HPDE6-E6E7 (cell line): Measurements from ENCODE around the gene CFAP410.
"Not testable (repeated sequence)": the region's sequence is repeated elsewhere in the genome, so short reads cannot be mapped to it uniquely, and the experiment has no call there.

Source experiments
- DNase-seq: peaks from one replicate; pipeline ENCODE4 v3.0.0; 2011; ENCODE audit warnings: missing footprints; ENCODE audit errors: extremely low spot score

Gene CFAP410

DNA sequence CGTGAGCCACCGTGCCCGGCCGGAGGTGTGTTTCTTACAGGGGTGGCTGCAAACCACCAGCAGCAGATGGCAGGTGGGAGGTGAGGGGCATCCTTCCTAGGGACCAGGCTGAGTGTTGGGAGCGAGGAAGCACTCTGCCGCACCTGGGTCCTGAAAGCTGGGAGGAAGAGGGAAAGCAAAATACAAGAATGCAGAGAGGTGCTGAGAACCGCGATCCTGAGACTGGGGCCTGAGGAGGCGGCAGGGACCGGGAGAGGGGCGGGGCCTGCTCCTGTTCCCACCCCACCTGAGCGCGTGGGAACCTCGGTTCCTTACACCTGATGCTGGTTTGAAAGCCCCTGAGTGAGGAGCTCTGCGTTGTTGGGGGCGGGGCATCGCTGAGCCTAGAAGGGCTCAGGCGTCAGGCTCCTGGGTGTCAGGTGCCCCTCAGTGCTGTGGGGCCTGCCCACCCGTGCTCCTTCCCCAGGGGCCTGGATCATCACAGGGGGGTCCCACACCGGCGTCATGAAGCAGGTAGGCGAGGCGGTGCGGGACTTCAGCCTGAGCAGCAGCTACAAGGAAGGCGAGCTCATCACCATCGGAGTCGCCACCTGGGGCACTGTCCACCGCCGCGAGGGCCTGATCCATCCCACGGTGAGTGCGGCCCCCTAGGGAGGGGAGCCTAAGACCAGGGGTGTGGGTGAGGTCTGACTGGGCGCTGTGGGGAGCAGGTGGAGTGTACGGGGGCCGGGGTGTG lies 29.7 kb upstream of the CFAP410 start:
- DNase-seq = no peak

DNA sequence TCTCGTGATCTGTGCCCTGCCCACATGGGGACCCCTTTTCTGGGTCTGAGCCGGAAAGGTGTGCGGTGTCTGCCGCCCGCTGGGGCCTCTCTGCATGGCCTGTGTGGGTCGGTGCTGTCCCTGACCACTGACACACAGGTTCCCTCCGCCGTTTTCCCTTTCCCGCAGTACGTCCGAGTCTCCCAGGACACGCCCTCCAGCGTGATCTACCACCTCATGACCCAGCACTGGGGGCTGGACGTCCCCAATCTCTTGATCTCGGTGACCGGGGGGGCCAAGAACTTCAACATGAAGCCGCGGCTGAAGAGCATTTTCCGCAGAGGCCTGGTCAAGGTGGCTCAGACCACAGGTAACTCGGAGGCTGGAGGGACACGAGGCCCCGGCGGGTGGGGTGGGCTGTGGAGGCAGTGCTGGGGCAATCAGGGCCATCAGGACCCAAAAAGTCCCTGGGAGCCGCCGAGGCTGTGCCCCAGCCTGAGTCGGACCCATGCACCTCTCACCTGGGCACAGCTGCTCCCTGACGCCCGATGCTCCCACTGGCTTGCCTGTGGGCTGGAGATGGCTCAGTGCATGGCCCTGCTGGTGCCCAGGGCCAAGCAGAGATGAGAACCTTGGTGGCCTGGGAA lies 27.5 kb upstream of the CFAP410 start:
- no peak for DNase-seq

GRCh38 chr21:44365967-44366585 lies 26.9 kb upstream of the CFAP410 start:
- DNase-seq = no peak

- no peak for DNase-seq
These were observed 26.2 kb upstream of the CFAP410 start for GRCh38 chr21:44365251-44365966.

- DNase-seq = no peak
These were observed 25.2 kb upstream of the CFAP410 start for GRCh38 chr21:44364151-44365053.

GRCh38 chr21:44363278-44363677 lies 24.1 kb upstream of the CFAP410 start:
- DNase-seq = no peak

DNA sequence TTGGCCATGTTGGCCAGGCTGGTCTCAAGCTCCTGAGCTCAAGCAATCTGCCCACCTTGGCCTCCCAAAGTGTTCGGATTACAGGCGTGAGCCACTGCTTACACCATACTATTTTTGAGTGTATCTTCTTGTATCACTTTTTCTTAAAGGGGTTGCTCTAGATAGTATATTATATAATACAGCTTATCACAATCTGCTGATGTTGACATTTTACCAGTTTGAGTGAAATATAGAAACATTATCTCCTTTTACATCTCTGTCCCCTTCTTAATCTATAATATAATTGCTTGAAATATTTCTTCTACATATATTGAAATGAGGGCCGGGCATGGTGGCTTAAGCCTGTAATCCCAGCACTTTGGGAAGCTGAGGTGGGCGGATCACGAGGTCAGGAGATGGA lies 22.7 kb upstream of the CFAP410 start:
- not testable (repeated sequence) for DNase-seq

DNA sequence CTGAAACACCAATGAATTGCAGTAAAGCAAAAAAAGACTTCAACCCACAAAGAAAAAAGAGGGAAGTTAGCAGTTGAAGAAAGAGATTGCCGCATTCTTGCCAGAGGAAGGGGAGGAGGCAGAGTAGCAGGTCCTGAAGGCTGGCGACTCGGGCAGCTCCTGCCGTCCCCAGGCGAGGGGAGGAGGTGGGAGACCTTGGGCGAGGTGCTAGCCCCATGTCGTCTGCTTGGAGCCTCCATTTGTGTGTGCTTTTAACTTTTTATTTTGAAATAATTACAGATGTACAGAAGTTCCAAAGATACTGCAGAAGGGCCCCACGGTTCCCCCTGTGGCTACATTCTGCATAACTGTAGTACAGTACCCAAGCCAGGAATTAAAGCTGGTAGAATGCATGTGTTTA lies 21.0 kb upstream of the CFAP410 start:
- DNase-seq = no peak

DNA sequence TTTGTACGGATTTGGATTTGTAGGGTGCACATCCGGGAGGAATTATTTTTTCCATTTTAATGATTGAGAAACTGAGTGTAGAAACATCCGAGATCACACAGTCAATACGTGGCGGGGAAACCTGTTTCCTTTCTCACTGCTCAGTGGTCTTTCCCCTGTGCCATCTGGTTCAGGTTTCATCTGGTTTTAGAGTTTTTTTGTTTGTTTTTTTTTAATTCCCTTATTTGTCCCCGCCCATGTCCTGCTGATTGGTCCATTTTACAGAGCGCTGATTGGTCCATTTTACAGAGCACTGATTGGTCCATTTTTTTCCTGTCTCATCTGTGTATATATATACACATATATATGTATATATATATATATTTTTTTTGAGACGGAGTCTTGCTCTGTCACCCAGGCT lies 20.2 kb upstream of the CFAP410 start:
- no peak for DNase-seq

GRCh38 chr21:44357064-44357837 lies 18.1 kb upstream of the CFAP410 start:
- no peak for DNase-seq

GRCh38 chr21:44356636-44357035 lies 17.4 kb upstream of the CFAP410 start:
- no peak for DNase-seq

DNA sequence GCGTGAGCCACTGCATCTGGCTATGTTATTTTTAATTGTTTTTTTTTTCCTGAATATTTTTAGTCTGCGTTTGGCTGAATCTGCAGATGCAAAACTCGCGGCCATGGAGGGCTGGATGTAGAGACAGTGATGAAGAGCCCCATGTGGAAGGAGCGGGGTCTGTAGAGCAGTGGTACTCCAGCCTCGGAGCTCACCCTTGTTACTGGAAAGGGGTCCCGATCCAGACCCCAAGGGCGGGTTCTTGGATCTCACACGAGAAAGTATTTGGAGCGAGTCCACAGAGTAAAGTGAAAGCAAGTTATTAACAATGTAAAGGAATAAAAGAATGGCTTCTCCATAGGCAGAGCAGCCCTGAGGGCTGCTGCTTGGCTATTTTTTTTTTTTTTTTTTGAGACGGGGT lies 17.0 kb upstream of the CFAP410 start:
- no peak for DNase-seq

DNA sequence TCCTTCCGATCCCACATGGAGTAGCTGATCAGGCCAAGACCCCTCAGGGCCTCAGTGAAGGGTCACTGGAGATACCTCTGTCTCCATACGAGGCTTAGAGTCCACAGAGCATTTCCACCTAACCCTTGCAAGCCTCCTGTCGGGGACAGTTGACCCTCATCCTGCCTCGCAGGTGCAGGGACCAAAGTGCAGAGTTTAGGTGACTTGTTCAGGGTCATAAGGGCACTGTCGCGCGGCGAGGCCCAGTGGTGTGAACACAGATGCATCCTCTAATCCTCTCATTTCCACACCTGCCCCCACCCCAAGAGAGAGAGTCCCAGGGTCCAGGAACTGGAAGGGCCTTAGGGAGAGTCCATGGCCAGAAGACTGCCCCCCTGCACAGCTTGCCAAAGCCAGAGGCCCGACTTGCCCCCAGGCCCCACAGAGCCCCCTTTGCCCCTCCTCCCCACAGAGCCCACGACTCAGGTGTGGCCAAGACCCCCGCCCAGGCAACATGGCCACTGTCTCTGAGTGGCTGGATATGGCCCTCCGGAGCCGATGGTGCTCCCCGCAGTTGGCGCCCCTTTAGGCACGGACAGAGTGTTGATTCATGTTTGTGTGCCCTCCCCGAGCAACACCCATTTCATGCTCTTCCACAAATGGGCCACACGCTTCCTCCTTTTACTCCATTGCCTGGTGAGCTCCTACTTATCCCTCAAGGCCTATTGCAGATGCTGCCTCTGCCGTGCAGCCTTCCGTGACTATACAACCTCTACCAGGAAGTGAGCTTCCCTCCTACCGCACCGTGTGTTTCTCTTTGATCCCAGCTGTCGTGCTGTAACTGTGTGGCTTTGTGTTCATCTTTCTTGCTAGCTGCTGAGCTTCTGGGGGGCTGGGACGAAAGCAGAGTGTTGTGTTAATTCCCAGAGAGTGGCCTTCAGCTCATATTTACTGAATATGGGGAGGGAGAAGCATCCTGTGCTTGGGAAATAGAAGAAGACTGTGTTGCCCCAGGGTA lies 15.9 kb upstream of the CFAP410 start:
- DNase-seq = no peak

DNA sequence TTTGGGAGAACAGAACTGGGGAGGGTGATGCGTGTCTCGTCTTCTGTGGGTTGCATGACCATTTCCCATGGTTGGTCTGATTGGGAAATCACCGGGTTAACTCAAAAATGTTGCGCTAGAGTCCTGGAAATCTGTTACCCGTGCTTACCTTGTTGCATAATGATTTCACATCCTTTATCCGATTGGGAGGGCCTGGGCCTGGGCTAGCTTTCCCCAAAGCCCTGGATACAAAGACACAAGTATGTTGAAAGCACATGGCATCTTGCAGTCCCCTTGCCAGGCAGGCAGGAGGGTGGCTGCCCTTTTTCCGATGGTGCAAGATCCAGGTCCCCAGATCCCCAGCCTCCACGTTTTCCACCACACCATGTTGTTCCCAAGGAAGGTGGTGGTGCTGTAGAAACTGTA lies 14.8 kb upstream of the CFAP410 start:
- DNase-seq = no peak

- DNase-seq = no peak
These were observed 14.2 kb upstream of the CFAP410 start, which contains the start of gene TRPM2 for GRCh38 chr21:44353191-44353970. Gene TRPM2 (plus strand): TSS chr21:44353621. CDS start chr21:44353701, 80 bp downstream.

DNA sequence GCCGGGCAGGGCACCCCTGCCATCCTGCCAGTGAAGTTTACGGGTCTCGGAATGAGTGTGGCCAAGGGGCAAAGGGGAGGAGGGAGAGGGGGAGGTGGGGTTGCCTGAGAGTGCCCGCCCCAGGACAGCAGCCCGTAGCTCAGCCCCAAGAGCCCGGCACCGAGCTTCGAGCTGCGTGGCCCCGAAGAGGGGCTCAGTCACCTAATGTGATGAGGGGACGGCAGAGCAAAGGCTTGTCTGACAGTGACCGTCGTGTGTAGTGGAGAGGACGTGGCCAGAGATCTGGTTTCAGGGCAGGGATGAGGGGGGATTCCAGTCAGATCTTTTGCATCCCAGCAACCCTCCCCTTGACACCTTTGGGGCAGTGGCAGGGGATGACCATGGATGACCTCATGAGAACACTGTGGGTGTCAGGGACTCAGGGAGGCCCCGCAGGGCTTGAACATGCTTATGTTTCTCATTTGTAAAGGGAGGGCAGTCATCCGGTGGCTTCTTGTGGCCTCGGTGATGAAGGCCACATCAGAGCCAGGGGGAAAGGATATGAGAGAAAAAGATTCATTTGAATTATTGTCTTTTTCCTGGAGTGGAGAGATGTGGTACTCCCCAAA lies 13.2 kb upstream of the CFAP410 start:
- no peak for DNase-seq

DNA sequence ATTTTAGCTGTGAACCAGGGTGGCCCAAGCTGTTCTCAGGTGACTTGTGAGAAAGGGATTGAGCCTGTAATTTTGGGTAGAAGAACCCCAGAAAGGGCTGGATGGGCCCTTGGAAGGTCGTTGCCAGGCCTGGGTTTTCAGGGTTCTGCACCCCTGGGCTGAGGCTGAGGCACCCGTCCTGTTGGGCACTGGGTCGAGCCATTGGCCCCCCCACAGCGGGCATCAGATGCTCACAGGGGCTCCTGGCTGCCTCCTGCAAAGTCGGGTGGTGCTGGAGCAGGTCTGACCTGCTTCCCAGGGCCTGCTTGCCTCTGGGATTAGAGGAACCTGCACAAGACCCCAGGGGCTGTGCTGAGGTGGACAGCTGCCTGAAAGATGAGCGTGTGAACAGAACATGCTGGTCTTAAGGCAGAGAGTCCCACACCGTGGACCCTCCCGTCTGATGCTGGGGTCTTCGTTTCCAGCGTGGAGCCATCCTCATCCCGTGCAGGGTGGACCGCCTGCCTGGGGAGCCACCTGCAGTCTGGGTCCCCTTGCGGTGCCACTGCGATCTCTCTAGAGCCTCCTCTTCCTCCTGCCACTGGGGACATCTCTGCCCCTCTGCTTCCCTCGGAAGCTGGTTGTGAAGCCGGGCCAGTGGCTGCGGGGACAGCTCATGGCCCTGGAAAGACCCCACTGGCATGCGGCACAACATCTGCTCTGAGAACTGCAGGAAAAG lies 12.5 kb upstream of the CFAP410 start:
- DNase-seq = no peak
